Astrocyte of the spinal cord (primary cell): Measurements from ENCODE around the gene LZTR1.

ENCODE experiments used
- DNase-seq: peaks from one replicate; pipeline ENCODE4 v3.0.0; 2011; ENCODE audit warnings: low read depth, low spot score
- H3K4me3 ChIP-seq: 2 replicates; pipeline ENCODE4 v1.5.1; 2011; ENCODE audit warnings: low read depth, mild to moderate bottlenecking, low read length, moderate library complexity
- CTCF ChIP-seq: IDR thresholded peaks from 2 replicates; pipeline ENCODE4 v1.5.1; 2012; ENCODE audit warnings: low read depth, mild to moderate bottlenecking, low read length, inconsistent platforms
- in situ Hi-C: cut with HindIII; loops from 2 replicates; pipeline ENCODE4 v1.10.0; 2017; ENCODE audit warnings: low sequenced_read_pairs

The LZTR1 gene

GRCh38 chr22:21014726-21015465 is 32.8 kb downstream of the LZTR1 start, which contains the start of gene P2RX6:
Gene P2RX6 (plus strand): TSS chr22:21015165. CDS start chr22:21015175, 10 bp downstream.
- DNase-seq, result peak; percentile 37
- peak within 1 kb of the TSS; percentile 55 for H3K4me3 ChIP-seq
- no peak for TF ChIP-seq CTCF
- in situ Hi-C loops, result no loop called here

- in situ Hi-C loops, result no loop called here
- H3K4me3 ChIP-seq, result peak overlapping the region; percentile 26
- DNase-seq, result no peak
- TF ChIP-seq CTCF, result no peak
Measured at GRCh38 chr22:21015466-21016006, 33.4 kb downstream of the LZTR1 start.

- no peak for TF ChIP-seq CTCF
- in situ Hi-C loops, result no loop called here
- DNase-seq, result no peak
- H3K4me3 ChIP-seq, result no peak overlapping the region
Measured at GRCh38 chr22:21016644-21017420, 34.7 kb downstream of the LZTR1 start.

GRCh38 chr22:21018314-21018713 is 36.2 kb downstream of the LZTR1 start:
- in situ Hi-C loops, result no loop called here
- DNase-seq, result no peak
- TF ChIP-seq CTCF, result no peak
- H3K4me3 ChIP-seq, result no peak overlapping the region

GRCh38 chr22:21020802-21021429 is 38.8 kb downstream of the LZTR1 start:
- in situ Hi-C loops, result no loop called here
- no peak overlapping the region for H3K4me3 ChIP-seq
- peak; percentile 47 for TF ChIP-seq CTCF
- no peak for DNase-seq

GRCh38 chr22:21022507-21022906 is 40.4 kb downstream of the LZTR1 start:
- no peak overlapping the region for H3K4me3 ChIP-seq
- no peak for TF ChIP-seq CTCF
- DNase-seq, result no peak
- in situ Hi-C loops, result no loop called here
